Ishikawa (cell line): ENCODE results near the gene MINDY4B.

Experiments
- CEBPB ChIP-seq: IDR thresholded peaks from 2 replicates; pipeline ENCODE4 v1.6.1; 2012
- CREB1 ChIP-seq: IDR thresholded peaks from 2 replicates; pipeline ENCODE4 v1.6.1; 2012; ENCODE audit warnings: low read depth
- EGR1 ChIP-seq: IDR thresholded peaks from 2 replicates; pipeline ENCODE4 v1.6.1; 2012
- FOXM1 ChIP-seq: IDR thresholded peaks from 2 replicates; pipeline ENCODE4 v1.6.1; 2012; ENCODE audit warnings: low read depth, borderline replicate concordance
- NFIC ChIP-seq: IDR thresholded peaks from 2 replicates; pipeline ENCODE4 v1.6.1; 2012
- RAD21 ChIP-seq: IDR thresholded peaks from 2 replicates; pipeline ENCODE4 v1.6.1; 2012; ENCODE audit warnings: low read depth
- TAF1 ChIP-seq: IDR thresholded peaks from 2 replicates; pipeline ENCODE4 v1.6.1; 2012; ENCODE audit warnings: low read depth, mild to moderate bottlenecking
- TCF12 ChIP-seq: IDR thresholded peaks from 2 replicates; pipeline ENCODE4 v1.6.1; 2012; ENCODE audit warnings: low read depth
- TEAD4 ChIP-seq: IDR thresholded peaks from 2 replicates; pipeline ENCODE4 v1.6.1; 2012
- YY1 ChIP-seq: IDR thresholded peaks from 2 replicates; pipeline ENCODE4 v1.6.1; 2012; ENCODE audit warnings: low read depth
- TF ChIP-seq, protein P1 (sequence below): IDR thresholded peaks from 2 replicates; pipeline ENCODE4 v1.6.1; 2012; ENCODE audit warnings: low read depth, mild to moderate bottlenecking
- TF ChIP-seq, protein P2 (sequence below): IDR thresholded peaks from 2 replicates; pipeline ENCODE4 v1.6.1; 2012
- TF ChIP-seq, protein P3 (sequence below): IDR thresholded peaks from 2 replicates; pipeline ENCODE4 v1.6.1; 2012

DNA sequence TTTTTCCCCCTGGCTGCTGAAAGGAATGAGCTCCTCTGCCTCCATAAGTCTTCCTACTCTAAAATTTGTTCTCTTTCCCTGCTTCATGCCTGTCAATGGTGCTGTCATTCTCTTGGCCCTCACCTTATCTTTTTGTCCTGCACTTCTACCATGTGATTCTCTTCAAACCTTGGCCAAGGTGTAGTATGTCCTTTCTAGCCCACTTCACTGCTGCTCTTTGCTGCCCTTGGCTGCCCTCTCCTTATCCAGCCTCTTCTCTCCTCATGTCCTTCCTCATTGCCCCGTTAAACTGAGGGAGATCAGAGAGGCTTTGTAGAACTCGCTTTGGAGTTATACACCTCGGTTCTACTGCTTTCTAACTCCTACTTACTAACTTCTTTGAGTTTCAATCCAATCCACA, 19.7 kb downstream of the MINDY4B start:
- TF ChIP-seq TAF1 (no peak), TEAD4 (no peak), RAD21 (no peak), CEBPB (no peak), EGR1 (no peak), CREB1 (no peak), FOXM1 (no peak), TCF12 (no peak), YY1 (no peak), NFIC (no peak)
- TF ChIP-seq, protein P1, sequence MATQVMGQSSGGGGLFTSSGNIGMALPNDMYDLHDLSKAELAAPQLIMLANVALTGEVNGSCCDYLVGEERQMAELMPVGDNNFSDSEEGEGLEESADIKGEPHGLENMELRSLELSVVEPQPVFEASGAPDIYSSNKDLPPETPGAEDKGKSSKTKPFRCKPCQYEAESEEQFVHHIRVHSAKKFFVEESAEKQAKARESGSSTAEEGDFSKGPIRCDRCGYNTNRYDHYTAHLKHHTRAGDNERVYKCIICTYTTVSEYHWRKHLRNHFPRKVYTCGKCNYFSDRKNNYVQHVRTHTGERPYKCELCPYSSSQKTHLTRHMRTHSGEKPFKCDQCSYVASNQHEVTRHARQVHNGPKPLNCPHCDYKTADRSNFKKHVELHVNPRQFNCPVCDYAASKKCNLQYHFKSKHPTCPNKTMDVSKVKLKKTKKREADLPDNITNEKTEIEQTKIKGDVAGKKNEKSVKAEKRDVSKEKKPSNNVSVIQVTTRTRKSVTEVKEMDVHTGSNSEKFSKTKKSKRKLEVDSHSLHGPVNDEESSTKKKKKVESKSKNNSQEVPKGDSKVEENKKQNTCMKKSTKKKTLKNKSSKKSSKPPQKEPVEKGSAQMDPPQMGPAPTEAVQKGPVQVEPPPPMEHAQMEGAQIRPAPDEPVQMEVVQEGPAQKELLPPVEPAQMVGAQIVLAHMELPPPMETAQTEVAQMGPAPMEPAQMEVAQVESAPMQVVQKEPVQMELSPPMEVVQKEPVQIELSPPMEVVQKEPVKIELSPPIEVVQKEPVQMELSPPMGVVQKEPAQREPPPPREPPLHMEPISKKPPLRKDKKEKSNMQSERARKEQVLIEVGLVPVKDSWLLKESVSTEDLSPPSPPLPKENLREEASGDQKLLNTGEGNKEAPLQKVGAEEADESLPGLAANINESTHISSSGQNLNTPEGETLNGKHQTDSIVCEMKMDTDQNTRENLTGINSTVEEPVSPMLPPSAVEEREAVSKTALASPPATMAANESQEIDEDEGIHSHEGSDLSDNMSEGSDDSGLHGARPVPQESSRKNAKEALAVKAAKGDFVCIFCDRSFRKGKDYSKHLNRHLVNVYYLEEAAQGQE: no peak
- TF ChIP-seq, protein P2, sequence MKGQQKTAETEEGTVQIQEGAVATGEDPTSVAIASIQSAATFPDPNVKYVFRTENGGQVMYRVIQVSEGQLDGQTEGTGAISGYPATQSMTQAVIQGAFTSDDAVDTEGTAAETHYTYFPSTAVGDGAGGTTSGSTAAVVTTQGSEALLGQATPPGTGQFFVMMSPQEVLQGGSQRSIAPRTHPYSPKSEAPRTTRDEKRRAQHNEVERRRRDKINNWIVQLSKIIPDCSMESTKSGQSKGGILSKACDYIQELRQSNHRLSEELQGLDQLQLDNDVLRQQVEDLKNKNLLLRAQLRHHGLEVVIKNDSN: no peak
- TF ChIP-seq, protein P3, sequence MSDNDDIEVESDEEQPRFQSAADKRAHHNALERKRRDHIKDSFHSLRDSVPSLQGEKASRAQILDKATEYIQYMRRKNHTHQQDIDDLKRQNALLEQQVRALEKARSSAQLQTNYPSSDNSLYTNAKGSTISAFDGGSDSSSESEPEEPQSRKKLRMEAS: no peak
